Fibroblast of lung (primary cell): ENCODE data around the gene PNMA8C. TPM values are rescaled to one million over a fixed set of nuclear protein-coding genes. Genes with fewer than 3 reads are reported as not detected.

Source experiments
- DNase-seq, 2 donors: peaks; one replicate each; pipeline versions ENCODE4 v3.0.0 to v3.0.0-alpha.2; 2010; ENCODE audit warnings: low read depth in 2 of 2
- H2AFZ ChIP-seq: 2 replicates; pipeline ENCODE4 v1.5.1; 2012; ENCODE audit warnings: low read length, control low read depth, inconsistent platforms
- H3K27ac ChIP-seq: 2 replicates; pipeline ENCODE4 v1.5.1; 2011; ENCODE audit warnings: low read length, control low read depth; ENCODE audit not compliant: insufficient read depth
- H3K27me3 ChIP-seq: 2 replicates; pipeline ENCODE4 v1.5.1; 2011; ENCODE audit warnings: mild to moderate bottlenecking, low read length; ENCODE audit not compliant: control insufficient read depth, insufficient read depth
- H3K36me3 ChIP-seq: 2 replicates; pipeline ENCODE4 v1.5.1; 2011; ENCODE audit warnings: low read length; ENCODE audit not compliant: control insufficient read depth, insufficient read depth
- H3K4me1 ChIP-seq: 2 replicates; pipeline ENCODE4 v1.5.1; 2011; ENCODE audit warnings: low read length; ENCODE audit not compliant: control insufficient read depth, insufficient read depth; ENCODE audit errors: extremely low read depth
- H3K4me2 ChIP-seq: 2 replicates; pipeline ENCODE4 v1.5.1; 2011; ENCODE audit warnings: low read length, control low read depth; ENCODE audit not compliant: insufficient read depth; ENCODE audit errors: extremely low read depth
- H3K4me3 ChIP-seq, 4 experiments: fragments of 200-600 bp in 1 of 4; sonication (generic) in 1 of 4; replicated peaks in 1 of 4; 2 replicates each; pipeline ENCODE4 v1.5.1; 2011 to 2016; ENCODE audit warnings: low read length in 4 of 4, low read depth in 3 of 4, mild to moderate bottlenecking in 3 of 4, control low read depth in 2 of 4, inconsistent platforms in 1 of 4, mixed read lengths in 1 of 4; ENCODE audit not compliant: insufficient read depth in 1 of 4; ENCODE audit errors: control extremely low read depth in 1 of 4
- H3K79me2 ChIP-seq: 2 replicates; pipeline ENCODE4 v1.5.1; 2012; ENCODE audit warnings: mild to moderate bottlenecking, low read length, inconsistent platforms; ENCODE audit not compliant: control insufficient read depth, insufficient read depth
- H3K9ac ChIP-seq: 2 replicates; pipeline ENCODE4 v1.5.1; 2011; ENCODE audit warnings: mild to moderate bottlenecking, low read length, control low read depth; ENCODE audit not compliant: insufficient read depth
- H3K9me3 ChIP-seq: 2 replicates; pipeline ENCODE4 v1.5.1; 2012; ENCODE audit warnings: low read depth, low read length; ENCODE audit not compliant: control insufficient read depth, insufficient read depth
- H4K20me1 ChIP-seq: 2 replicates; pipeline ENCODE4 v1.5.1; 2011; ENCODE audit warnings: low read length; ENCODE audit not compliant: control insufficient read depth, insufficient read depth; ENCODE audit errors: extremely low read depth
- CTCF ChIP-seq, 2 donors: IDR thresholded peaks in 1 of 2; conservative IDR thresholded peaks in 1 of 2; 1 replicate in 1 of 2; 2 replicates in 1 of 2; pipeline ENCODE4 v1.5.1; 2011 to 2012; ENCODE audit warnings: low read length in 2 of 2, control low read depth in 1 of 2, inconsistent platforms in 1 of 2, low read depth in 1 of 2, mild to moderate bottlenecking in 1 of 2
- EZH2 ChIP-seq: IDR thresholded peaks from 2 replicates; pipeline ENCODE4 v1.5.1; 2012; ENCODE audit warnings: low read length, control low read depth, mild to moderate bottlenecking; ENCODE audit errors: missing control alignments
- polyA plus RNA-seq, 2 donors: library from polyadenylated mRNA; depleted of rRNA in 1 of 2; stranded (reverse) in 1 of 2; unstranded in 1 of 2; fragments of >200 nt; gene quantifications; 2 replicates each; pipeline ENCODE4 v1.2.1, GENCODE V29; 2011 to 2012; ENCODE audit warnings: missing spikeins in 1 of 2
- total RNA-seq: library from RNA; depleted of rRNA; stranded (reverse); fragments of >200 nt; gene quantifications from 2 replicates; pipeline ENCODE4 v1.2.1, GENCODE V29; 2014

Gene PNMA8C
- total and polyA plus RNA-seq, 2 donors (not counting 1 experiment from before 2014, with no cell fraction given) = 0.01 to 0.17 TPM

DNA sequence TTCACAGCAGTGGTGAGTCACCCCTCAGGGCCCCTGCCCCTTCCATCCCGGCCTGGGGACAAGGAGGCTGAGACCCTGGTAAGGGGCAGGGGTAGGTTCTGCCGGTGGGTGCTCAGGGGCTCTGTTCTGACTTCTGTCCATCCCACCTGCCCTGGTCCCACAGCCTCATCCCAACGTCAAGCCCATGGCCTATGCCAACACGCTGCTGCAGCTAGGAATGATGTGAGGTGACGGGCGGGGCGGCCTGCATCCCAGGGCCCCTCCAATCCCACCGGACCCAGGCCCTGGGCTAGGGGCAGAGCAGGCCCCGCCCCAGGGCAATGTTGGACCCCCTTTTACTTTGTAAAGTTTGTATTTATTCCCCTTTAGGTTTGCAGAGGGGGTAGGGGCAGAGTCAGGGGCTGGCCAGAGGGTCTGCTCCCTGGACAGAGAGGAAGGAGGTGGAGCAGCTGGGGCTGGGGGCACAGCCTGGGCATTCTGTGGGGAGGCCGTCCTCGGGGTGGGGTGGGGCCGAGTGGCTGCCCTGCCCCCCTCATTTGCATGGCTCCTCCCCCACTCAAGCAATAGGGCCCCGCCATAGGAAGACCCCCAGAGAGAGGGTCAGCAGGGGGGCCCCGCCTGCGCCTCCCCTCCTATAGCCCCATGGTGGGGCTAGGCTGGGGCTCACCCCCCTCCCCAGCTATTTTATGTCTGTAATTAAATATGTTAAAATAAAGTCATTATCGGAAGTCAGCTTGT lies 38.4 kb downstream of the PNMA8C start:
- Histone ChIP-seq H2AFZ (no peak overlapping the region), H3K36me3 (peaks cover 32% of the 10 kb centered on the region), H4K20me1 (no peaks in the 10 kb centered on the region), H3K4me1 (peaks cover 16% of the 10 kb centered on the region), H3K4me2 (no peak overlapping the region), H3K4me3 (no peak overlapping the region), H3K9me3 (no peaks in the 10 kb centered on the region), H3K9ac (no peak overlapping the region), H3K27ac (no peak overlapping the region), H3K79me2 (no peaks in the 10 kb centered on the region), H3K27me3 (no peaks in the 10 kb centered on the region)
- TF ChIP-seq EZH2 (no peak), CTCF (conservative IDR thresholded peaks at IDR 0.05 in 1 of 2, IDR thresholded peaks at IDR 0.05 in 1 of 2; ENCODE audit: low read depth in 1 of 2, low read length in 2 of 2) (no peak)
- DNase-seq = no peak

GRCh38 chr19:46388311-46389095 lies 40.2 kb downstream of the PNMA8C start:
- Histone ChIP-seq H3K9ac (no peak overlapping the region), H3K4me2 (no peak overlapping the region), H3K9me3 (no peaks in the 10 kb centered on the region), H3K27me3 (no peaks in the 10 kb centered on the region), H3K4me3 (no peak overlapping the region), H2AFZ (no peak overlapping the region), H3K36me3 (peaks cover 34% of the 10 kb centered on the region), H4K20me1 (no peaks in the 10 kb centered on the region), H3K79me2 (no peaks in the 10 kb centered on the region), H3K4me1 (peaks cover 16% of the 10 kb centered on the region), H3K27ac (no peak overlapping the region)
- TF ChIP-seq EZH2 = no peak
- no peak for DNase-seq

DNA sequence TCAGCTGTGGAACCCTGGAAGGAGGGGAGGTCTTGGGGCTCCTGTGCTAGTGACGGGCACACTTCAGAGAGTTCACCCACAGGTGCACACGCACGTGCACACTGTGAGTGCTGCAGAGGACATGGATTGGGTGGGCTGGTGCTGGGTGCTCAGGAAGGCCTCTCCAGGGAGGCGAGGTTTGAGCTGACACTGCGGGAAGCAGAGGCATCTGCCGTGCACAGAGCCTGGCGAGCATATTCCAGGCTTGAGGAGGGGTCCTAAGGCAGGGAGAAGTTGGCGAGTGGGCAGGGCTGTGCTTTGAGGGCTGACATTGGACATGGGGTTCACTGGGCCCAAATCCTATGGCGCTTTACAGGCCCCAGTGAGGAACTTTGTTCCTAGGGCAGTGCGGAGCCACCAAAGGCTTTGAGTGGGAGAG lies 41.0 kb downstream of the PNMA8C start:
- Histone ChIP-seq H3K4me2 (no peak overlapping the region), H3K9ac (no peak overlapping the region), H4K20me1 (no peaks in the 10 kb centered on the region), H3K9me3 (no peaks in the 10 kb centered on the region), H3K36me3 (peaks cover 33% of the 10 kb centered on the region), H3K27me3 (no peaks in the 10 kb centered on the region), H3K27ac (no peak overlapping the region), H3K4me3 (no peak overlapping the region), H2AFZ (no peak overlapping the region), H3K4me1 (peaks cover 9% of the 10 kb centered on the region), H3K79me2 (no peaks in the 10 kb centered on the region)
- TF ChIP-seq CTCF (conservative IDR thresholded peaks at IDR 0.05 in 1 of 2, IDR thresholded peaks at IDR 0.05 in 1 of 2; ENCODE audit: low read depth in 1 of 2, low read length in 2 of 2) (no peak), EZH2 (no peak)
- no peak for DNase-seq
